CD4-positive, alpha-beta T cell (primary cell): ENCODE measurements around the gene AFF3. TPM values are rescaled to one million over a fixed set of nuclear protein-coding genes. Genes with fewer than 3 reads are reported as not detected.
A peak's percentile ranks its signal among the peaks of the same experiment; 100 is the strongest.

Experiments used
- ATAC-seq: fragments of 200-7000 bp; cut with Tn5 transposase; one replicate; pipeline ENCODE4 v1.10.0; 2022; ENCODE audit warnings: mild to moderate bottlenecking; ENCODE audit not compliant: poor library complexity
- CTCF ChIA-PET: fragments of 350-600 bp; sonication (Branson Sonifier 250); formaldehyde crosslinking; loops from one replicate; lab custom pipeline; 2021; ENCODE audit warnings: antibody characterized with exemption, inconsistent platforms; lab: Charles Lee
- POLR2A ChIA-PET: fragments of 350-600 bp; sonication (Branson Sonifier 250); formaldehyde crosslinking; loops from one replicate; lab custom pipeline; 2021; ENCODE audit warnings: antibody characterized with exemption, inconsistent platforms; lab: Charles Lee
- DNase-seq, 14 experiments: peaks; one replicate each; pipeline ENCODE4 v3.0.0-alpha.2; 2013 to 2020; ENCODE audit warnings: mixed read lengths in 2 of 14
- H3K27ac ChIP-seq, 2 donors: one replicate each; pipeline versions ENCODE4 v1.5.1 to v1.7.0; 2013; ENCODE audit warnings: low read length in 2 of 2, low read depth in 1 of 2, mild to moderate bottlenecking in 1 of 2
- H3K27me3 ChIP-seq, 2 experiments: 1 replicate in 1 of 2; 2 replicates in 1 of 2; pipeline versions ENCODE4 v1.6.1 to v1.7.0; 2013; ENCODE audit warnings: low read length in 2 of 2, control low read depth in 1 of 2, mild to moderate bottlenecking in 1 of 2, moderate library complexity in 1 of 2; ENCODE audit not compliant: insufficient read depth in 2 of 2, control insufficient read depth in 1 of 2
- H3K36me3 ChIP-seq: one replicate; pipeline ENCODE4 v1.6.1; 2013; ENCODE audit warnings: low read length, control low read depth; ENCODE audit not compliant: insufficient read depth
- H3K4me1 ChIP-seq: one replicate; pipeline ENCODE4 v1.6.1; 2013; ENCODE audit warnings: low read length, control low read depth; ENCODE audit not compliant: insufficient read depth
- H3K4me3 ChIP-seq: one replicate; pipeline ENCODE4 v1.5.1; 2013; ENCODE audit warnings: mild to moderate bottlenecking, low read length, moderate library complexity
- H3K9me3 ChIP-seq, 2 experiments: 1 replicate in 1 of 2; 2 replicates in 1 of 2; pipeline versions ENCODE4 v1.6.1 to v1.7.0; 2013; ENCODE audit warnings: low read length in 2 of 2, mild to moderate bottlenecking in 2 of 2, control low read depth in 1 of 2, moderate library complexity in 1 of 2; ENCODE audit not compliant: control insufficient read depth in 1 of 2, insufficient read depth in 1 of 2
- H3K27ac Mint-ChIP-seq: one replicate; pipeline ENCODE4 v1.8.0; 2020; ENCODE audit warnings: mixed read lengths
- H3K27me3 Mint-ChIP-seq: one replicate; pipeline ENCODE4 v1.8.0; 2021; ENCODE audit warnings: mixed read lengths
- H3K36me3 Mint-ChIP-seq: one replicate; pipeline ENCODE4 v1.8.0; 2021; ENCODE audit warnings: low read depth, mixed read lengths
- H3K4me1 Mint-ChIP-seq: one replicate; pipeline ENCODE4 v1.8.0; 2021; ENCODE audit warnings: low read depth, mixed read lengths
- H3K4me3 Mint-ChIP-seq: one replicate; pipeline ENCODE4 v1.8.0; 2020; ENCODE audit warnings: mild to moderate bottlenecking, mixed read lengths
- H3K9me3 Mint-ChIP-seq: one replicate; pipeline ENCODE4 v1.8.0; 2020; ENCODE audit warnings: mixed read lengths
- CTCF ChIP-seq: fragments of 200-600 bp; IDR thresholded peaks from one replicate; pipeline ENCODE4 v1.8.0; 2022; ENCODE audit warnings: antibody characterized with exemption, mild to moderate bottlenecking
- intact Hi-C, 2 experiments: fragments of 100-400 bp; cut with DNase I in 1 of 2; cut with micrococcal nuclease in 1 of 2; formaldehyde crosslinking; loops; one replicate each; pipeline versions ENCODE4 v1.15.1 to v1.9.0; 2023 to 2025; cut with DNase I, micrococcal nuclease
- total RNA-seq, 174 experiments: library from RNA in 2 of 174; stranded (reverse) in 2 of 174; gene quantifications; one replicate each; pipeline ENCODE4 v1.2.3 and lab custom pipeline; 2021 to 2026

The AFF3 gene
- total RNA-seq, 2 experiments from 2014 or later = 15.4 to 15.7 TPM

DNA sequence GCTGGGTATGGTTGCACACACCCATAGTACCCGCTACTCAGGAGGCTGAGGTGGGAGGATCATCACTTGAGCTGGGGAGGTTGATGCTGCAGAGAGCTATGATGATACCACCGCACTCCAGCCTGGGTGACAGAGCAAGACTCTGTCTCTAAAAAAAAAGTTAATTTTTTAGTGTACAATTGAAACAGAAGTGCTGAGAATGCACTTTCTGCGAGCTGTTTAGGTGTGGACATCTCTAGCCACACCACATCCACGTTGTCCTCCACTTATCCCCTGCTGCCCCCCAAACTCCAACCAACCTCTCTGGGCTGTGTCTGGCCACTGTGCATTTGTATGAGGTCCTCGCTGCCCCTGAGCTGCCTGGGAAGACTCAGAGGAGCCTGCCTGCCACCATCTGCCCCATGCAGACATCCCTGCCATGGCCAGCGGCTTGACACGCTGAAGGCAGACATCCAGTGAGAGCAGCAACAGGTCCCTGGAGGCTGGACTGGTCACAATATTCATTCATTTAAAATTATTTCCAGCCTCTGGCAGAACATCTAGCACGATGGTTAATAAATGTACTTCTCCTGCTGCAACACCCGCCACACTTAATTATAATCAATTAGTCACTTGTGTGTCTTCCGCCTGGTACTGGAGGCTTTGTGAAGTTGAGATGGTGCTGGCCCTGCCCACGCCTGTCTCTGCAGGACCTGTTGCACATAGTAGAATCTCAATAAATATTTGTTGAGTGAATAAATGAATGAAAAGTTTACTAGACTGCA is 3.7 kb upstream of the AFF3 start:
- Mint-ChIP-seq H3K4me3 (no peak overlapping the region), H3K4me1 (peaks cover 29% of the 10 kb centered on the region), H3K36me3 (no peaks in the 10 kb centered on the region), H3K27ac (no peak overlapping the region), H3K27me3 (no peaks in the 10 kb centered on the region), H3K9me3 (no peaks in the 10 kb centered on the region)
- Histone ChIP-seq H3K27ac (no peak overlapping the region), H3K4me3 (no peak overlapping the region), H3K27me3 (no peaks in the 10 kb centered on the region), H3K4me1 (peaks cover 15% of the 10 kb centered on the region), H3K36me3 (no peaks in the 10 kb centered on the region), H3K9me3 (peaks cover 0 to 11% of the 10 kb centered on the region in 2 experiments)
- no peak for TF ChIP-seq CTCF
- ChIA-PET CTCF (no interaction called here), POLR2A (no interaction called here)
- intact Hi-C loops = no loop called here
- DNase-seq = no peak
- no peak for ATAC-seq

DNA sequence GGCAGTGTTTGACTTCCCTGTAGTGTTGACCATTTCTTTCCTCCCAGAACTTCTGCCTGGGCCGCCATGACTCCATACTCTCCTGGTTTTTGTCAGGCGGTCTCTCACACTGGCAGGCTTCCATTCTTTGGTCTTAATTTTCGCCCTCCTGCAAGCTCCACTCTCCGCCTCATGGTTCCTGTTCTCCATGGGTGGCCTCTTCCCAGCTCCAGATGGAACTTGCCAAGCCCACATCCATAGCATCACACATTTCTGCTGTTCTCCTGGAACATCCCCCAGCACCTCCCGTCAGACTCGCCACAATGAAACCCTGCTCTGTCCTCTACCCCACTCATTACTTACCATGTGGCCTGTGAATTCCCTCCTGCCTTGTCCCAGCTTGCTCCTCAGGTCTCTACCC is 896 bp upstream of the AFF3 start:
- Histone ChIP-seq H3K4me1 (peaks cover 15% of the 10 kb centered on the region), H3K36me3 (no peaks in the 10 kb centered on the region), H3K27me3 (no peaks in the 10 kb centered on the region), H3K9me3 (peaks cover 0 to 8% of the 10 kb centered on the region in 2 experiments), H3K27ac (no peak overlapping the region), H3K4me3 (no peak overlapping the region)
- ChIA-PET POLR2A (interaction anchor here (3.3 kb wide), 1 partner anchor 38 kb away, joined by 8 read pairs; no protein-coding TSS in a partner anchor), CTCF (no interaction called here)
- Mint-ChIP-seq H3K9me3 (no peaks in the 10 kb centered on the region), H3K27me3 (no peaks in the 10 kb centered on the region), H3K4me3 (peak overlapping the region; percentile 70), H3K36me3 (no peaks in the 10 kb centered on the region), H3K27ac (peak overlapping the region; percentile 88), H3K4me1 (peaks cover 55% of the 10 kb centered on the region)
- intact Hi-C loops = no loop called here
- DNase-seq (no peak), ATAC-seq (no peak)
- TF ChIP-seq CTCF = no peak

- H3K27me3 ChIP-seq = no peaks in the 10 kb centered on the region
- DNase-seq (peak in 2 of 14 experiments; percentile 7 to 13), ATAC-seq (no peak)
- ChIA-PET POLR2A (interaction anchor here (0.6 to 3.3 kb wide), 8 partner anchors 8 to 805 kb away, joined by 3 to 19 read pairs (median 3); partner anchors contain the start of genes EIF5B and PDCL3), CTCF (no interaction called here)
- peaks cover 0 to 8% of the 10 kb centered on the region in 2 experiments for H3K9me3 ChIP-seq
- H3K27me3 Mint-ChIP-seq = no peaks in the 10 kb centered on the region
- H3K36me3 Mint-ChIP-seq = no peaks in the 10 kb centered on the region
- H3K36me3 ChIP-seq = no peaks in the 10 kb centered on the region
- H3K4me1 ChIP-seq = peaks cover 26% of the 10 kb centered on the region
- H3K27ac Mint-ChIP-seq = peak overlapping the region; percentile 88
- H3K27ac ChIP-seq = peak overlapping the region; percentile 28 to 34
- H3K4me1 Mint-ChIP-seq = peaks cover 69% of the 10 kb centered on the region
- H3K4me3 ChIP-seq = peak overlapping the region; percentile 57
- no peak for TF ChIP-seq CTCF
- intact Hi-C loops = no loop called here
- H3K9me3 Mint-ChIP-seq = no peaks in the 10 kb centered on the region
- H3K4me3 Mint-ChIP-seq = peak overlapping the region; percentile 88
Measured at GRCh38 chr2:100141906-100142305, 484 bp downstream of the AFF3 start.
